Glomerular endothelial cell (primary cell): ENCODE results near the gene DHODH. TPM values are rescaled to one million over a fixed set of nuclear protein-coding genes. Genes with fewer than 3 reads are reported as not detected.
"Not testable (repeated sequence)": the region's sequence is repeated elsewhere in the genome, so short reads cannot be mapped to it uniquely, and the experiment has no call there.

Experiments used
- DNase-seq: peaks from one replicate; pipeline ENCODE4 v3.0.0-alpha.2; 2011; ENCODE audit warnings: low read depth, low spot score; ENCODE audit errors: extremely low read depth
- total RNA-seq: library from RNA; depleted of rRNA; stranded (reverse); fragments of >200 nt; gene quantifications from 2 replicates; pipeline ENCODE4 v1.2.3, GENCODE V29; 2015

The DHODH gene
- 2.7 and 3.6 TPM in 2 replicates for total RNA-seq

DNA sequence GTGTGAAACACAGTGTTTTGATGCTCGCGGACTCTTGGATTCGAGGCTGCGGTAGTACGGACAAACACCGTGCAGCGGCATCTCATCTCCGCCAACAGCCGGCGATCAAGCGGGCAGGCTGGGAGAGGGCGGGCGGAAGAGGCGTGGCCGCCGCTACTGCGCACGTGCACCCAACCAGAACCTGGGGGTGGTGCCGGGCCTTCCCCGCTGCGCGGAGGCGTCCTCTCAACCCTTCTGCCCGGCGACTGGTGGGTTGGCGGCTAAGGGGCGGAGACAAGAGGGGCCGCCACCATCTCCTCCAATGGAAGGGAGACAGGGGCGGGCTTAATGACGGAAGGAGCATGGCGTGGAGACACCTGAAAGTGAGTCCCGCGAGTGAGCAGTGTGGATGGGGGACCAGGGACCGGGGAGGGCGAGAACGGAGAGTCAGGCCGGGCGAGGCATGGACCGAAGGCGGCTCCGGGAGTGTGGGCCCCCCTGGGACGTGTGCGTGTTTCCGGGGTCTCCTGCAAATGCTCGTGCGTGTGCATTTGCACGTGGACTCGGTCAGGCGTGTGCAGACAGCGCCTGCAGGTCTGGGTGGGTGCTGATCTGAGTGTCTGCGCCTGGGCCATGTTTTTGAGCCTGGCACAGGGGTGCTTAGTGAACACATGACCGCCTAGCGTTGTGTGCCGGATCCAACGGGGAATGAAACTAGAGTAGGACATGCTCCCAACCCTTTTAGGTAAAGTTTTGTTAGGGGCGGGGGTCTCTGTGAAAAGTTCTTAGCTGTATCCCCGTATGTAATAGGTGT, at the start of gene DHODH:
DHODH (plus strand) TSS at position 321 of the 793 bp plus-strand sequence; CDS start at position 342, 21 bp downstream.
- peak; percentile 74 for DNase-seq

DNA sequence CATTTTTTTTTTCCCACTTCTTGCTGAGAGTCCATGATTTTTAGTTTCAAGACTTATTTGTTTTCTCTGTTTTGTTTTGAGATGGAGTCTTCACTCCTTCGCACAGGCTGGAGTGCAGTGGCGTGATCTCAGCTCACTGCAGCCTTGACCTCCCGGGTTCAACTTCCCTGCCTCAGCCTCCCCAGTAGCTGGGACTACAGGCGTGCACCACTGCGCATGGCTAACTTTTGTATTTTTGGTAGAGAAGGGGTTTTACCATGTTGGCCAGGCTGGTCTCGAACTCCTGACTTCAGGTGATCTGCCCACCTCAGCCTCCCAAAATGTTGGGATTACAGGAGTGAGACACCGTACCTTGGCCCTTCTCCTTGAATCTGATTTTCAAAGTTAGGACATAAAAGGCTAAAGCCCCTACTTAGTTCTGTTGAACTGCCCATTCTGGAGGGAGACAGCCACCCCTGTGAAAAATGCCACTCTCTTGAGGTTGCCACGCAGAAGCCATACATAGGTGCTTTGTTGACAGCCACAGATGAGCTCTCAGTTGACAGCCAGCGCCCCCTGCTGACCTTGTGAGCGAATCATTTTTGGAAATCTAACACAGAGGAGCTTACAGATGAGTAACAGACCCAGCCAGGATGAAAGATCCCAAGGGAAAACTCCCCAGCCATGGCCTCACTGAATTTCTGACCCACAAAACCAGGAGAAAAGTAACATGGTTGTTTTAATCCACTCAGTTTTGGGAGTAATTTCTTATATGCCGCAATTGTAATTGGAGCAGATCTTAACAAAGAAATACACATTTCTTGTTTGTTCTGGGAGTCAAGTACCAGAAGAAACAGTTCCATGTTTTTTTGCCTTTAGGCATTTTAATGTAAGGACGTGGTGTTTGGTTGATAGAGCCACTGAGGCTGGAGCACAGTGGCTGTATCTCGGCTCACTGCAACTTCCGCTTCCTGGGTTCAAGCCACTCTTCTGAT, 47.2 kb upstream of the DHODH start:
- peak; percentile 63 for DNase-seq

GRCh38 chr16:71963125-71963875, 45.2 kb upstream of the DHODH start:
- no peak for DNase-seq

DNA sequence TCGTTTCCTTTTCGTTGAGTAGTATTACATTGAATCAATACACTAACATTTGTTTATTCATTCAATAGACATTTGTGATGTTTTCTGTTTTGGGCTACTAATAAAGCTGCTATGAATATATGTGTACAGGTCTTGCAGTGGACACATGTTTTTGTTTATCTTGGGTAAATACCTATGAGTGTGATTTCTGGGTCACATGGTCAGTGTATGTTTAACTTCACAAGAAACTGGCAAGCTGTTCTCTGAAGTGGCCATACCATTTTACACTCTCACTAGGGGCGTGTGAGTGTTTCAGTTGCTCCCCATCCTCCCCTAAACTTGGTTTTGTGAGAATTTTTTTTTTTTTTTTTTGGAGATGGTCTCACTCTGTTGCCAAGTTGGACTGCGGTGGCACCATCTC, 43.3 kb upstream of the DHODH start:
- no peak for DNase-seq

DNA sequence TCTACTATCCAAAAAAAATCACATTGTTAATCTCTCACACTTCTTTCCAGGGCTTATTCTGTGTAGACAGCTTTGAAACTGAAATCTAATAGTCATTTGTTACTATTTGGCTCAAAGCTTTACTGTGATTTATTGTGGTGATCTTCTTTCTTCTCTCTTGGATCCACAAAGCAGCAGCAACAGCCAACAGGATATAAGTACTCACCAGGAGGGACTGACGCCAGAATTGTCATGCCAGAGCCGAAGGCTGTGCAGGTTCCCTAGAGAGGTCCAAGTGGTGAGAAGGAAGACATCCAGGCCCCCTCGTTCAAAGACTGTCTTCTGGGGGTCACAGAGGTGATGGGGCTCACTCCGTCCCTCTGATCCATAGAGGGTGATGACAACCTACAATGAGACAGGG, 41.6 kb upstream of the DHODH start:
- DNase-seq = no peak

GRCh38 chr16:71969353-71969752, 39.2 kb upstream of the DHODH start:
- DNase-seq = no peak

DNA sequence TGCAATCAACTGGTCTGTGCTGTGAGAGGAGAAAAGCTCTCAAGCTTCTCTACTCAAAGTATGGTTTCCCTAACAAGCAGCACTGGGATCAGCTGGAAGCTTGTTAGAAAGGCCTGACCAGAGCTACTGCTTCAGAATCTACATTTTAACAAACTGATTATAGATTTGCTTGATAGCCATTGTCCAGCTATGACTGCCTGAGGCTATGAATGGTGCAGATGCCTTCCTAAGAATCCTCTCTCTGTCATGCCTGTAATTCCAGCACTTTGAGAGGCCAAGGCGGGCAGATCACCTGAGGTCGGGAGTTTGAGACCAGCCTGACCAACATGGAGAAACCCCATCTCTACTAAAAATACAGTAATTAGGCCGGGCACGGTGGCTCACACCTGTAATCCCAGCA, 37.0 kb upstream of the DHODH start:
- no peak for DNase-seq

GRCh38 chr16:71972356-71972755, 36.2 kb upstream of the DHODH start:
- DNase-seq = no peak

DNA sequence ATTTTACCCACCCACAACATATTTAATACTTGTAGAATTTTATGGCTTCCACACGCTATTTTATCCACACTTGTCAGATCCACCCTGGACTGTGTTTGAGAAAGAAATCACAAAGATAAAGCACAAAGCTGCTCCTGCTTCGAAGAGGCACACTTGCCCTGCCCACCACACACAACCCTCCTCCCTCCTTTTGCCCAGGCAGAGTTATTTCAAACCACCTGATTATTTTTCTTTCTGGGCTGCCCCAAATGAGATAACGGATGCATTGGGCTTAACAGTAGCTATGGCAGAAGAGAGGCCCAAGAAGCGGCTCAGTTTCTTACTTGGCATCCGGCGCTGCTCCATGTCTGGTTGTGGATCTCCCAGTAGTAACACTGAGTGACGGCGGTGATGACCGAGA, 35.5 kb upstream of the DHODH start:
- DNase-seq = no peak

- DNase-seq = no peak
Observed at GRCh38 chr16:71974068-71974818, 34.3 kb upstream of the DHODH start.

DNA sequence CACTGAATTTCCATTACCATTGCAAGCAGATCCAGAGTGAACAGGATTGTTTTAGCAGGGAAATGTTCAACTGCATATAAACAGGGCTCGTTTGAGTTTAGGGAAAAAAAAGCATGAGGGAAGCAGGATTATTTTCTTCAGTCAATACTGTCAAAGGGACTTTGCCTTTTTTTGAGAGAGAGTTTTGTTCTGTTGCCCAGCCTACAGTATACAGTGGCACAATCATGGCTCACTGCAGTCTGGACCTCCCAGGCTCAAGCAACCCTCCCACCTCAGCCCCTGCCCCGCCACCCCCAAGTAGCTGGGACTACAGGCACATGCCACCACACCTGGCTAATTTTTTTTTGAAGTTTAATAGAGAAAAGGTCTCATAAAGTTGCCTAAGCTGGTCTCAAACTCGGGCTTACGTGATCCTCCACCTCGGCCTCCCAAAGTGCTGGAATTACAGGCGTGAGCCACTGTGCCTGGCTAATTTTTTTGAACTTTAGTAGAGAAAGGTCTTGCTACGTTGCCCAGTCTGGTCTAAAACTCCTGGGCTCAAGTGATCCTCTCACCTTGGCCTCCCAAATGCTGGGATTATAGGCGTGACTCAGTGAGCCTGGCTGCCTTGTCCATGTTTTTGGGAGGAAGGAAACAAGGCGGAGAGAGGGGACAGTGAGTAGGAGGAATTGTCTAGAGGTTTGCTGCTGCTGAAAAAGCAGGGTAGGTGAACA, 23.1 kb upstream of the DHODH start:
- no peak for DNase-seq

DNA sequence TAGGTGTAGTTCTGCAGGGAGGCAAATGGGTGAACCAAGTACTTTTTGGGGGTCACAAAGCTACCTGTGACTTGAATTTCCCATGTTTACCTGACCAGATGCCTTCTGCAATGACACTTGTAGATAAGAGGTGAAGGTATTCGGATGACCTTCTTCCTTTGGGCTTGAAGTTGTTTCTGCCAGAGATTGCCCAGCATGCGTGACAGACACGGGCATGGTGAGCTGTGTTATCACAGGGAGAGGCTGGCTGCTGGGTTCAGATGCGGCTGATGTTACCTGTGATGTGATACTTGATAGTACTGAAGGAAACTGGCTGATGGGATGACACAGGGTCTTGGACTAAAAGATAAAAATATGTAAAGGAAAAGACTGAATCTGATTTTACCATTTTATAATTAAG, 22.4 kb upstream of the DHODH start:
- no peak for DNase-seq

DNA sequence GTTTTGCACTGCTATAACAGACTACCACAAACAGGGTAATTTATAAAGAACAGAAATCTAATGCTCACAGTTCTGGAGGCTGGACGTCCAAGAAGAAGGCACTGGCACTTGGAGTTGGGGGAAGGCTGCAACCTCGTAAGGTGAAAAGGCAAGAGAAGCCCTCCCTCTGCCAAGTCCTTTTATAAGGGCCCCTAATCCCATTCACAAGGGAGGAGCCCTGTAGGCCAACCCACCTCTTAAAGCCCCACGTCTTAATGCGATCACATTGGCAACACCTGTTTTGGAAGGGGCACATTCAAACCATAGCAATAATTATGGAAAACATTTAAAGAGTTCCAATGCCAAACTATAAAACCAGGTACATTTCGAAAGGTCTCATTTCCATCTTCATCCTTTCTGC, 13.5 kb upstream of the DHODH start:
- DNase-seq = no peak

- DNase-seq = not testable (repeated sequence)
Observed at GRCh38 chr16:71997578-71997977, 11.0 kb upstream of the DHODH start.

DNA sequence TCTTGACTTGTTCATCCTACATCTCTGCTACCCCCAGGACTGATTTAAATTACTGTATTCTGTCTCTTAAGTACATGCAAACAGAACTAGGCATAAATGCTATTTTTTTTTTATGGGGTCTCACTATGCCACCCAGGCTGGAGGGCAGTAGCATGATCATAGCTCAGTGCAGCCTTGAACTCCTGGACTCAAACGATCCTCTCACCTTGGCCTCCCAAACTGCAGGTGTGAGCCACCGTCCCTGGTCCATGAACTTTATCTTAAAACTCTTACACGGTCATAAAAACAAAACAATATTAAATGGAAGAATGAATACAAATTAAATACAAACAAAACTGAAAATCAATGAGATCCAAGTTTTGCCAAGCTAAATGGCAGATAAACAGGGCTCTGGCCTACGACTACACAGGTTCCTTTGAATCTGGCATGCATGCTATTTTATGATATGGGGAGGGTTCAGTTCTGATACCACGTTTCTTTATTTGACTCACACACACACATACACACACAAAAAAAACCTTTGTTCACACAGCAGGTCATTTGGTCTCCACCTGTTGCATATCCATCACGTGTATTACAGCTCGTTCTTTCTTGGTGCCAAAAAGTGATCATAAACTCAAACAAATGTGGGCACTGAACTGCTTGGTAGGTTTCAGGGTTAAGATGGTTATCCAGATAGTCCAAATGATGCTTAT, 7.2 kb upstream of the DHODH start:
- no peak for DNase-seq

GRCh38 chr16:72002619-72003018, 5.9 kb upstream of the DHODH start:
- DNase-seq = no peak

- peak; percentile 0 for DNase-seq
Observed at GRCh38 chr16:72008065-72008423, 500 bp upstream of the DHODH start.

DNA sequence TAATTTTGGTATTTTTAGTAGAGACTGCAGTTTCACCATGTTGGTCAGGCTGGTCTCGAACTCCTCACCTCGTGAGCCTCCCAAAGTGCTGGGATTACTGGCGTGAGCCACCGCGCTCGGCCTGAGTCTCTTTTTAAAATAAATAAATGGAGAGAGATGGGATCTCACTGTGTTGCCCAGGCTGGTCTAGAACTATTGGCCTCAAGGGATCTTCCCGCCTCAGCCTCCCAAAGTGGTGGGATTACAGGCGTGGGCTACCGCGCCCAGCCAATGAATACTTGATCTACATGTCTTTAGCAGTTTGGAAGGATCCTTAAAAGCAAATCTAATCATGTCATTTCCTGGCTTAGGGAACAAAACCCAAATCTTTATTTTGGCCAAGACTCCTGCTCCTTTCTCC, 1.2 kb downstream of the DHODH start:
- DNase-seq = no peak

DNA sequence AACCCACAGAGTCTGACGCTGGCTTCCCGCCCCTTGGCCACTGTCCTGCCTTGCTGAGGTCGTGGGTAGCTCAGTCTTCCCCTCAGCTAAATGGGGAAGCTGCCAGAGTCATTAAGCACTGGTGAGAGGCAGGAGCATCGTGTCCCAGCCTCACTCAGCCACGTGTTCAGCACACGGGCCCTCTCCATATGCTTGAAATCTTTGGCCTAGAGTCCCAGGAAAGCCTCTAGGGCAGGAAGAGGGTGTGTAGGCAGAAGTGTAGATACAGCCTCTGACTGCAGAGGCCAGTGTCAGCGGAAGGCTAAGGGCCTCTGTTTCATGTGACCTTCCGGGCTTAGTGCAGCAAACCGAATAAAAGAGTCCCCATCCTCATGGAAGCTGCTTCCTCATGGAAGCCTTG, 4.1 kb downstream of the DHODH start:
- no peak for DNase-seq
